GM21526 (cell line): ENCODE results near the gene CD44.

Experiments
- ATAC-seq: cut with Tn5 transposase; IDR thresholded peaks from one replicate; pipeline ENCODE4 v1.9.1; 2021; ENCODE audit warnings: moderate library complexity; ENCODE audit not compliant: unreplicated experiment, low FRiP score

Gene CD44

GRCh38 chr11:35233518-35233917 lies 94.5 kb downstream of the CD44 start:
- ATAC-seq: no peak

GRCh38 chr11:35234460-35235156 lies 95.6 kb downstream of the CD44 start:
- no peak for ATAC-seq

- ATAC-seq: no peak
Measured at GRCh38 chr11:35235157-35235468, 96.1 kb downstream of the CD44 start.

GRCh38 chr11:35235498-35235897 lies 96.5 kb downstream of the CD44 start:
- ATAC-seq: no peak

- no peak for ATAC-seq
Measured at GRCh38 chr11:35235936-35236666, 97.1 kb downstream of the CD44 start.

GRCh38 chr11:35236667-35237003 lies 97.7 kb downstream of the CD44 start:
- ATAC-seq: no peak

GRCh38 chr11:35237351-35237750 lies 98.4 kb downstream of the CD44 start:
- no peak for ATAC-seq

GRCh38 chr11:35237860-35238715 lies 99.1 kb downstream of the CD44 start:
- ATAC-seq: no peak

- ATAC-seq: no peak
Measured at GRCh38 chr11:35238882-35239281, 99.9 kb downstream of the CD44 start.

- no peak for ATAC-seq
Measured at GRCh38 chr11:35239471-35240075, 100.6 kb downstream of the CD44 start.

- no peak for ATAC-seq
Measured at GRCh38 chr11:35241083-35241482, 102.1 kb downstream of the CD44 start.

- ATAC-seq: no peak
Measured at GRCh38 chr11:35241531-35241930, 102.6 kb downstream of the CD44 start.

GRCh38 chr11:35242412-35243242 lies 103.7 kb downstream of the CD44 start:
- ATAC-seq: no peak

GRCh38 chr11:35243774-35244173 lies 104.8 kb downstream of the CD44 start:
- ATAC-seq: no peak

GRCh38 chr11:35245056-35245455 lies 106.1 kb downstream of the CD44 start:
- no peak for ATAC-seq

GRCh38 chr11:35245786-35246185 lies 106.8 kb downstream of the CD44 start:
- no peak for ATAC-seq

- ATAC-seq: no peak
Measured at GRCh38 chr11:35246745-35247144, 107.8 kb downstream of the CD44 start.

- ATAC-seq: no peak
Measured at GRCh38 chr11:35247428-35247827, 108.5 kb downstream of the CD44 start.

- no peak for ATAC-seq
Measured at GRCh38 chr11:35247863-35248262, 108.9 kb downstream of the CD44 start.
